Rectal smooth muscle tissue (tissue), 1 donor: ENCODE measurements around the gene FBLN2.

ENCODE experiments used
- H3K27ac ChIP-seq: one replicate; pipeline ENCODE4 v1.7.0; 2013; ENCODE audit warnings: low read depth, low read length, inconsistent platforms
- H3K27me3 ChIP-seq: one replicate; pipeline ENCODE4 v1.7.0; 2013; ENCODE audit warnings: low read length; ENCODE audit not compliant: control insufficient read depth, insufficient read depth
- H3K36me3 ChIP-seq: one replicate; pipeline ENCODE4 v1.7.0; 2013; ENCODE audit warnings: low read length; ENCODE audit not compliant: control insufficient read depth, insufficient read depth
- H3K4me1 ChIP-seq: one replicate; pipeline ENCODE4 v1.7.0; 2013; ENCODE audit warnings: low read length; ENCODE audit not compliant: control insufficient read depth, insufficient read depth
- H3K4me3 ChIP-seq: one replicate; pipeline ENCODE4 v1.7.0; 2013; ENCODE audit warnings: low read length
- H3K9ac ChIP-seq: one replicate; pipeline ENCODE4 v1.7.0; 2013; ENCODE audit warnings: low read length

FBLN2 gene

DNA sequence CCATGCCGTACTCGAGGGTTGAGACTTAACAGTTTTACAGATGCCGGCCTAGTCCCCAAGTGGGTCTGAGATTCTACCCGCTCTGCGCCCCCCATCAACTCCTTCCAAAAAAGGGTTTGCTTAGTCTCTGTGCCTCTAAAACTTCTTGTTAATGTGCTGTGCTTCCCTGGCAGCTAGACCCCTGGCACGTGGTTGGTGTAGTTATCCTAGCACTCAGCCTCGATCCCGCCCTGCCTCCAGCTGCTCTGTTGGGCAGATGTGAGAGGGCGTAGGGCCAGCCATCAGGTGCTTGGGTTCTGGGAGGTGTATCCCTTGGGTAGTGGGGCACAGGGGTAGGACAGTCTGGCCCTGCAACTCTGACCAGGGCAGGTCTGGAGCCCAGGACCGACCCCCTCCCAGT is 79.5 kb downstream of the FBLN2 start:
- Histone ChIP-seq H3K4me1 (no peaks in the 10 kb centered on the region), H3K36me3 (no peaks in the 10 kb centered on the region), H3K27me3 (no peaks in the 10 kb centered on the region), H3K9ac (no peak overlapping the region), H3K27ac (no peak overlapping the region), H3K4me3 (no peak overlapping the region)

DNA sequence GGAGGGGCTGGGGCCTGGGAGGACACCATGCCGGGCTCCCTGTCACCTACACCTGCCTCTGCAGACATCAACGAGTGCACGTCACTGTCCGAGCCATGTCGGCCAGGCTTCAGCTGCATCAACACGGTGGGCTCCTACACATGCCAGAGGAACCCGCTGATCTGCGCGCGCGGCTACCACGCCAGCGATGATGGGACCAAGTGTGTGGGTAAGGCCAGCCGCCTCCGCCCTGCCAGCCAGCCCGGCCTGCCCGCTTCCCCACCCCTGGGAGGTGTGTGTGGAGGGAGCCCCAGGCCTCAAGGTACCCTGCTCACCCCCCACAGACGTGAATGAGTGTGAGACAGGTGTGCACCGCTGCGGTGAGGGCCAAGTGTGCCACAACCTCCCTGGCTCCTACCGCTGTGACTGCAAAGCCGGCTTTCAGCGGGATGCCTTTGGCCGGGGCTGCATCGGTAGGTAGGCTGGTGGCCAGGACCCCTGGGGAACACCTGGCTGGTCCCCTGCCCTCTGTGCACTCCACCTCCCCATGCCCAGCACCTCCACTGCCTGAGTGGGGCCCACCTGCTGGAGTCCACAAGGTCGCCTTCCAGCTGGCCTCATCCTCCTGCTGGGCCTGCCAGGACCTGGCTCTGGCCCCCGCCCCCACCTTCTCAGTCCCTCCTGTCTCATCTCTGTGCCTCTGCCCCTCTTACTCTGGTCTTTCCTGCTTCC is 80.1 kb downstream of the FBLN2 start:
- Histone ChIP-seq H3K36me3 (no peaks in the 10 kb centered on the region), H3K4me3 (no peak overlapping the region), H3K27me3 (no peaks in the 10 kb centered on the region), H3K27ac (no peak overlapping the region), H3K4me1 (no peaks in the 10 kb centered on the region), H3K9ac (no peak overlapping the region)

GRCh38 chr3:13629644-13630043 is 80.7 kb downstream of the FBLN2 start:
- Histone ChIP-seq H3K27me3 (no peaks in the 10 kb centered on the region), H3K9ac (no peak overlapping the region), H3K36me3 (no peaks in the 10 kb centered on the region), H3K4me3 (no peak overlapping the region), H3K27ac (no peak overlapping the region), H3K4me1 (no peaks in the 10 kb centered on the region)

GRCh38 chr3:13631256-13631655 is 82.3 kb downstream of the FBLN2 start:
- Histone ChIP-seq H3K4me3 (no peak overlapping the region), H3K36me3 (no peaks in the 10 kb centered on the region), H3K4me1 (no peaks in the 10 kb centered on the region), H3K27me3 (no peaks in the 10 kb centered on the region), H3K27ac (no peak overlapping the region), H3K9ac (no peak overlapping the region)

GRCh38 chr3:13633176-13633575 is 84.3 kb downstream of the FBLN2 start:
- no peaks in the 10 kb centered on the region for H3K27me3 ChIP-seq
- no peak overlapping the region for H3K27ac ChIP-seq
- no peak overlapping the region for H3K9ac ChIP-seq
- H3K36me3 ChIP-seq = no peaks in the 10 kb centered on the region
- no peaks in the 10 kb centered on the region for H3K4me1 ChIP-seq
- H3K4me3 ChIP-seq = no peak overlapping the region

DNA sequence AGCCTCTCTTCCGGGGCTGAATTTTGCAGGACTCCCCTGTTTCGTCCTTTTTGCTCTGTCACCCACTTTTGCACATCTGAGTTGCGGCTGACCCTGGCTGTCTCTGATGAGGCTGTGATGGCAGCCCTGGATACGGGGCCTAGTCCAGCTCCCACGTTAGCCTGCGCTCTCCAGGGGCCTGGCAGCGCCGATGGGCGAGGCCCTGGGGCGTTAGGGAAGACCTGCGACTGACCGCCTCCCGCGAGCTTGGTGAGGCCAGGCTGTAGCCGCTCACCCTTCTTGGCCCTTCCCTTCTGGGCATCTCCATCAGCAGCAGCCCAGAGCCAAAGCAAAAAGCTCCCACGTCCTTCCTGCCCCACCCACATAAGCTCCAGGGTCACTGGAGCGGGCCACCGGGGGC is 85.2 kb downstream of the FBLN2 start:
- no peak overlapping the region for H3K9ac ChIP-seq
- no peaks in the 10 kb centered on the region for H3K27me3 ChIP-seq
- H3K36me3 ChIP-seq = no peaks in the 10 kb centered on the region
- H3K4me1 ChIP-seq = no peaks in the 10 kb centered on the region
- no peak overlapping the region for H3K27ac ChIP-seq
- no peak overlapping the region for H3K4me3 ChIP-seq

DNA sequence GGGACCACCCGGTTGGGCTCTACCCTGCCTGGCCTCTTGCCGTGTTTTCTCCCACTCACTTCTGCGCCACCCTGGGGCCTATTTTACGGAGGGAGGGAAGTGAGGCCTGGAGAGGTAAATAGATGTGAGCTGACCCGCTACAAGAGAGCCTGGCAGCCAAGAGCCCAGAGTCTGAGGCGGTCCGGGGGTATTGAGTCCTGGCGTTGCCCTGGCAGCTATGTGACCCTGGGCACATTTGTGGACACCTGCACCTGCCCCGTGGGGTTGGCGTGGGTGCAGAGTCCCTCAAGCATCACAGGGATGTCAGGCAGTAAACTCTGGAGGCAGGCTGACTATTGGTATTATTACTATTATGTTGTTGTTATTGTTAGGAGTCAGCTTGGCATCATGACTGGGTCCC is 85.7 kb downstream of the FBLN2 start:
- no peak overlapping the region for H3K9ac ChIP-seq
- H3K36me3 ChIP-seq = no peaks in the 10 kb centered on the region

GRCh38 chr3:13636186-13636585 is 87.3 kb downstream of the FBLN2 start:
- Histone ChIP-seq H3K4me1 (no peaks in the 10 kb centered on the region), H3K4me3 (no peak overlapping the region), H3K9ac (no peak overlapping the region), H3K27ac (no peak overlapping the region), H3K36me3 (no peaks in the 10 kb centered on the region), H3K27me3 (no peaks in the 10 kb centered on the region)

More for the DNA sequence above, 85.7 kb downstream of the FBLN2 start:
- no peaks in the 10 kb centered on the region for H3K27me3 ChIP-seq
- no peaks in the 10 kb centered on the region for H3K4me1 ChIP-seq
- no peak overlapping the region for H3K4me3 ChIP-seq
- no peak overlapping the region for H3K27ac ChIP-seq

- no peaks in the 10 kb centered on the region for H3K4me1 ChIP-seq
- no peaks in the 10 kb centered on the region for H3K27me3 ChIP-seq
- no peak overlapping the region for H3K27ac ChIP-seq
- no peak overlapping the region for H3K9ac ChIP-seq
- no peak overlapping the region for H3K4me3 ChIP-seq
- no peaks in the 10 kb centered on the region for H3K36me3 ChIP-seq
These were observed 87.9 kb downstream of the FBLN2 start for GRCh38 chr3:13636874-13637273.

- Histone ChIP-seq H3K9ac (no peak overlapping the region), H3K27me3 (no peaks in the 10 kb centered on the region), H3K4me3 (no peak overlapping the region)
These were observed 88.5 kb downstream of the FBLN2 start for GRCh38 chr3:13637311-13637891.

DNA sequence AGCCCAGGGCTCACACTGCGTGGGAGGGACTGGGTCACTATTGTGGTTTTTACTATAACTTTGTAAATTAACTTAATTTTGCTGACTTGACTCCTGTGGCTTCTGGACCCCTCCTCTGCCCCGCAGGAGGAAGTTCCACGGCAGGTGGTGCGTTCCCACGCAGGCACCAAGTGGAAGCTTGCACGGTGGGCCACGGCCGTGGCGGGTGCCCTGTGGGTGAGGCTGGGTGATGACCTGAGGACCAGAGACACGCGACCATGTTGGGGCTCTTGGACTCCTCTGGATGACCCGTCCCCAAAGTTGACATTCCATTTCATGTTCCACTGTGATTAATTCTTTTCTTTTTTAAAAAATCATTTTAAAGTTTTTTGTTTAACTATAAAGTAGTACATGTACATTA is 89.0 kb downstream of the FBLN2 start:
- Histone ChIP-seq H3K27ac (no peak overlapping the region), H3K36me3 (no peaks in the 10 kb centered on the region), H3K27me3 (no peaks in the 10 kb centered on the region), H3K4me1 (no peaks in the 10 kb centered on the region), H3K4me3 (no peak overlapping the region), H3K9ac (no peak overlapping the region)

More at GRCh38 chr3:13637311-13637891, 88.5 kb downstream of the FBLN2 start:
- Histone ChIP-seq H3K36me3 (no peaks in the 10 kb centered on the region), H3K27ac (no peak overlapping the region), H3K4me1 (no peaks in the 10 kb centered on the region)

- H3K9ac ChIP-seq = no peak overlapping the region
- H3K36me3 ChIP-seq = no peaks in the 10 kb centered on the region
- H3K4me1 ChIP-seq = no peaks in the 10 kb centered on the region
- H3K27ac ChIP-seq = no peak overlapping the region
- H3K27me3 ChIP-seq = no peaks in the 10 kb centered on the region
- no peak overlapping the region for H3K4me3 ChIP-seq
These were observed 90.0 kb downstream of the FBLN2 start for GRCh38 chr3:13638927-13639326.

DNA sequence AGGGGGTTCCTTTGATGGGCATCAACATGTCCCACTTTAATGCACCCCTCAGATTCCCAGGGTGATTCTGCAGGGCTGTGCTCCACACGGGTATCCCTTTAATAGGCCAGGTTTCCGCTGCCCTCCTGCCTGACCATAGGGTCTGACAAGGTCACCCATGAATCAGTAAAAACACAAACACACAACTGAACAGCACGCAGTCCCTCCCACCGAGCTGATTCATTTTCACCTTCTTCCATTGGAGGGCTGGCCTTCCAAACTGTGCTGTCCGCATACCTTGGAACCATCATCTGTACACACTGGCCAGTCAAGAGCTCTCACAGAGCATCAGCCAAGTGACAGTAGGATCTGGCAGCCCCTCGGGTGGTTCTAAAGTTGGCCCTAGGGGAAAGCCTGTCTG is 93.7 kb downstream of the FBLN2 start:
- Histone ChIP-seq H3K4me1 (no peaks in the 10 kb centered on the region), H3K27ac (no peak overlapping the region), H3K9ac (no peak overlapping the region), H3K36me3 (no peaks in the 10 kb centered on the region), H3K4me3 (no peak overlapping the region), H3K27me3 (peaks cover 5% of the 10 kb centered on the region)
